Neural progenitor cell (in vitro differentiated cells): ENCODE data around the gene KIF22. TPM values are rescaled to one million over a fixed set of nuclear protein-coding genes. Genes with fewer than 3 reads are reported as not detected.
A peak's percentile ranks its signal among the peaks of the same experiment; 100 is the strongest.

Experiments
- DNase-seq: peaks from one replicate; pipeline ENCODE4 v3.0.0-alpha.2; 2016; ENCODE audit warnings: low spot score
- H2AFZ ChIP-seq: fragments of 200-600 bp; sonication (generic); replicated peaks from 2 replicates; pipeline ENCODE4 v1.6.1; 2016; ENCODE audit warnings: antibody characterized with exemption
- H3F3A ChIP-seq: fragments of 200-600 bp; sonication (generic); 2 replicates; pipeline ENCODE4 v1.6.1; 2016; ENCODE audit warnings: antibody characterized with exemption, low read depth
- H3K27ac ChIP-seq: fragments of 200-600 bp; sonication (generic); 2 replicates; pipeline ENCODE4 v1.5.1; 2016; ENCODE audit warnings: mild to moderate bottlenecking
- H3K27me3 ChIP-seq: fragments of 200-600 bp; sonication (generic); 2 replicates; pipeline ENCODE4 v1.6.1; 2016; ENCODE audit warnings: mild to moderate bottlenecking, moderate library complexity
- H3K36me3 ChIP-seq: fragments of 200-600 bp; sonication (generic); 2 replicates; pipeline ENCODE4 v1.5.1; 2016
- H3K4me1 ChIP-seq: fragments of 200-600 bp; sonication (generic); 2 replicates; pipeline ENCODE4 v1.6.1; 2016; ENCODE audit warnings: mixed run types
- H3K4me2 ChIP-seq: fragments of 200-600 bp; sonication (generic); 2 replicates; pipeline ENCODE4 v1.6.1; 2016
- H3K4me3 ChIP-seq: fragments of 200-600 bp; sonication (generic); 2 replicates; pipeline ENCODE4 v1.5.1; 2016
- H3K79me2 ChIP-seq: fragments of 200-600 bp; sonication (generic); 2 replicates; pipeline ENCODE4 v1.6.1; 2016; ENCODE audit warnings: low read depth
- H3K9ac ChIP-seq: fragments of 200-600 bp; sonication (generic); 2 replicates; pipeline ENCODE4 v1.6.1; 2016
- H3K9me3 ChIP-seq: fragments of 200-600 bp; sonication (generic); 2 replicates; pipeline ENCODE4 v1.5.1; 2016; ENCODE audit warnings: low read depth
- H4K20me1 ChIP-seq: fragments of 200-600 bp; sonication (generic); 2 replicates; pipeline ENCODE4 v1.6.1; 2016; ENCODE audit warnings: low read depth
- H3K27ac Mint-ChIP-seq: 3 replicates; pipeline ENCODE4 v1.8.0; 2021; ENCODE audit warnings: mixed read lengths
- H3K27me3 Mint-ChIP-seq: 2 replicates; pipeline ENCODE4 v1.8.0; 2022; ENCODE audit warnings: low read depth, mild to moderate bottlenecking, inconsistent platforms, moderate library complexity, mixed read lengths; ENCODE audit not compliant: insufficient read depth
- H3K36me3 Mint-ChIP-seq: 3 replicates; pipeline ENCODE4 v1.8.0; 2021; ENCODE audit warnings: mixed read lengths
- H3K4me1 Mint-ChIP-seq: 3 replicates; pipeline ENCODE4 v1.8.0; 2021; ENCODE audit warnings: mixed read lengths
- H3K4me3 Mint-ChIP-seq: 3 replicates; pipeline ENCODE4 v1.8.0; 2021; ENCODE audit warnings: mild to moderate bottlenecking, moderate library complexity, mixed read lengths
- H3K9me3 Mint-ChIP-seq: 3 replicates; pipeline ENCODE4 v1.8.0; 2020; ENCODE audit warnings: mixed read lengths
- EZH2 ChIP-seq: fragments of 200-600 bp; sonication (generic); IDR thresholded peaks from 2 replicates; pipeline ENCODE4 v1.6.1; 2017; ENCODE audit warnings: antibody characterized with exemption, mild to moderate bottlenecking, moderate library complexity
- EZH2phosphoT487 ChIP-seq: fragments of 200-600 bp; sonication (generic); IDR thresholded peaks from 2 replicates; pipeline ENCODE4 v1.6.1; 2017; ENCODE audit warnings: antibody characterized with exemption
- total RNA-seq: library from RNA; depleted of rRNA; stranded (reverse); fragments of >200 nt; gene quantifications from 2 replicates; pipeline ENCODE4 v1.2.3, GENCODE V29; 2015; ENCODE audit warnings: low replicate concordance
- TF ChIP-seq, protein P1 (sequence below): fragments of 200-600 bp; sonication (generic); IDR thresholded peaks from 2 replicates; pipeline ENCODE4 v1.5.1; 2017; ENCODE audit warnings: antibody characterized with exemption, mild to moderate bottlenecking

Gene KIF22
- total RNA-seq, 1 donor from 2014 or later, result 173 TPM

DNA sequence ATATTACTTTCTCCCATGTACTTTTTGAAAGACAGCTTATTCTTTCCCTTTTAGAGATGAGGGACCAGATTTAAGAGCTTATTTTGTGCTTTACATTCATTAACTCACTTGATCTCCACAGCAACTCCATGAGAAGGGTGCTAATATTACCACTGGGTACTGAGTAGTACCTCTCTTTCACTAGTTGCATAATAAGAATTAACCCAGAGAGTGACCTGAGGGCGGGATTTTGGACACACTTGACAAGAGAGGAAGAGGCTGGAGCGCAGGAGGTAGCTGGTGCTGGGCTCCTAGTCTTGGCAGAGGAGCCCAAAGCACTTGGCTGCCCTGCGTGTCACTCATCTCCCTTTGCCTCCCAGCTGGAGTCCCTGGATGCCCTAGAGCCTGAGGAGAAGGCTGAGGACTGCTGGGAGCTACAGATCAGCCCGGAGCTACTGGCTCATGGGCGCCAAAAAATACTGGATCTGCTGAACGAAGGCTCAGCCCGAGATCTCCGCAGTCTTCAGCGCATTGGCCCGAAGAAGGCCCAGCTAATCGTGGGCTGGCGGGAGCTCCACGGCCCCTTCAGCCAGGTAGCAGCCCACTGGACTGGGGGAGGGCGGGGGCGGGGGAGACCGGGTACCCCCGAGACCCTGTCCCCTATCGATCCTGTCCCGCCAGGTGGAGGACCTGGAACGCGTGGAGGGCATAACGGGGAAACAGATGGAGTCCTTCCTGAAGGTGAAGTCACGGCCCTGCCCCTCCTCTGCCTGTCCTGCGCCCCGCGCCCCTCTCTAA is 14.1 kb downstream of the KIF22 start:
- DNase-seq, result peak; percentile 43
- H3K9me3 ChIP-seq, result no peaks in the 10 kb centered on the region
- Mint-ChIP-seq H3K9me3 (no peaks in the 10 kb centered on the region), H3K4me3 (peak overlapping the region; percentile 98), H3K27me3 (peaks cover 8% of the 10 kb centered on the region), H3K27ac (peak overlapping the region; percentile 98), H3K36me3 (peaks cover 21% of the 10 kb centered on the region), H3K4me1 (peaks cover 34% of the 10 kb centered on the region)
- peaks cover 31% of the 10 kb centered on the region for H3K79me2 ChIP-seq
- H3K9ac ChIP-seq, result peak overlapping the region; percentile 12
- H3K27me3 ChIP-seq, result no peaks in the 10 kb centered on the region
- H3K4me1 ChIP-seq, result peaks cover 25% of the 10 kb centered on the region
- H3F3A ChIP-seq, result peaks cover 61% of the 10 kb centered on the region
- no peaks in the 10 kb centered on the region for H3K36me3 ChIP-seq
- H4K20me1 ChIP-seq, result peaks cover 25% of the 10 kb centered on the region
- H3K4me2 ChIP-seq, result peak overlapping the region; percentile 86
- peak overlapping the region; percentile 50 for H3K4me3 ChIP-seq
- TF ChIP-seq EZH2phosphoT487 (no peak), EZH2 (no peak)
- TF ChIP-seq, protein P1, sequence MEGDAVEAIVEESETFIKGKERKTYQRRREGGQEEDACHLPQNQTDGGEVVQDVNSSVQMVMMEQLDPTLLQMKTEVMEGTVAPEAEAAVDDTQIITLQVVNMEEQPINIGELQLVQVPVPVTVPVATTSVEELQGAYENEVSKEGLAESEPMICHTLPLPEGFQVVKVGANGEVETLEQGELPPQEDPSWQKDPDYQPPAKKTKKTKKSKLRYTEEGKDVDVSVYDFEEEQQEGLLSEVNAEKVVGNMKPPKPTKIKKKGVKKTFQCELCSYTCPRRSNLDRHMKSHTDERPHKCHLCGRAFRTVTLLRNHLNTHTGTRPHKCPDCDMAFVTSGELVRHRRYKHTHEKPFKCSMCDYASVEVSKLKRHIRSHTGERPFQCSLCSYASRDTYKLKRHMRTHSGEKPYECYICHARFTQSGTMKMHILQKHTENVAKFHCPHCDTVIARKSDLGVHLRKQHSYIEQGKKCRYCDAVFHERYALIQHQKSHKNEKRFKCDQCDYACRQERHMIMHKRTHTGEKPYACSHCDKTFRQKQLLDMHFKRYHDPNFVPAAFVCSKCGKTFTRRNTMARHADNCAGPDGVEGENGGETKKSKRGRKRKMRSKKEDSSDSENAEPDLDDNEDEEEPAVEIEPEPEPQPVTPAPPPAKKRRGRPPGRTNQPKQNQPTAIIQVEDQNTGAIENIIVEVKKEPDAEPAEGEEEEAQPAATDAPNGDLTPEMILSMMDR, result no peak
- H2AFZ ChIP-seq, result no peak overlapping the region
- H3K27ac ChIP-seq, result peak overlapping the region; percentile 86

- peaks cover 23% of the 10 kb centered on the region for H3K36me3 Mint-ChIP-seq
- H3K79me2 ChIP-seq, result peaks cover 39% of the 10 kb centered on the region
- peaks cover 10% of the 10 kb centered on the region for H3K27me3 Mint-ChIP-seq
- peak overlapping the region; percentile 98 for H3K4me3 Mint-ChIP-seq
- peaks cover 42% of the 10 kb centered on the region for H3K4me1 Mint-ChIP-seq
- peak overlapping the region; percentile 86 for H3K4me2 ChIP-seq
- H3K4me3 ChIP-seq, result peak overlapping the region; percentile 50
- H3K9me3 Mint-ChIP-seq, result no peaks in the 10 kb centered on the region
- H3K9me3 ChIP-seq, result no peaks in the 10 kb centered on the region
- H3K4me1 ChIP-seq, result peaks cover 33% of the 10 kb centered on the region
- TF ChIP-seq EZH2 (no peak), EZH2phosphoT487 (no peak)
- TF ChIP-seq, protein P1, result peak; percentile 20
- peaks cover 69% of the 10 kb centered on the region for H3F3A ChIP-seq
- no peak overlapping the region for H2AFZ ChIP-seq
- no peaks in the 10 kb centered on the region for H3K27me3 ChIP-seq
- peaks cover 33% of the 10 kb centered on the region for H4K20me1 ChIP-seq
- peak; percentile 98 for DNase-seq
- no peaks in the 10 kb centered on the region for H3K36me3 ChIP-seq
- H3K27ac Mint-ChIP-seq, result peak overlapping the region; percentile 98
- H3K27ac ChIP-seq, result peak overlapping the region; percentile 86
- peak overlapping the region; percentile 12 for H3K9ac ChIP-seq
Observed at GRCh38 chr16:29805232-29806098, 14.9 kb downstream of the KIF22 start.

- Histone ChIP-seq H3K79me2 (peaks cover 42% of the 10 kb centered on the region), H3K9me3 (no peaks in the 10 kb centered on the region), H3K27me3 (no peaks in the 10 kb centered on the region), H3K4me3 (peak within 1 kb of the TSS; percentile 78), H3F3A (peaks cover 76% of the 10 kb centered on the region), H3K36me3 (no peaks in the 10 kb centered on the region), H4K20me1 (peaks cover 37% of the 10 kb centered on the region), H3K4me2 (peak within 1 kb of the TSS; percentile 88), H2AFZ (no peak within 1 kb of the TSS), H3K9ac (no peak within 1 kb of the TSS), H3K4me1 (peaks cover 38% of the 10 kb centered on the region), H3K27ac (peak within 1 kb of the TSS; percentile 86)
- DNase-seq, result no peak
- H3K9me3 Mint-ChIP-seq, result no peaks in the 10 kb centered on the region
- peak within 1 kb of the TSS; percentile 98 for H3K4me3 Mint-ChIP-seq
- H3K4me1 Mint-ChIP-seq, result peaks cover 49% of the 10 kb centered on the region
- H3K36me3 Mint-ChIP-seq, result peaks cover 18% of the 10 kb centered on the region
- TF ChIP-seq EZH2phosphoT487, result no peak
- TF ChIP-seq, protein P1, result no peak
- no peak for TF ChIP-seq EZH2
- H3K27me3 Mint-ChIP-seq, result peaks cover 10% of the 10 kb centered on the region
- no peak within 1 kb of the TSS for H3K27ac Mint-ChIP-seq
Observed at GRCh38 chr16:29806099-29806579, 15.6 kb downstream of the KIF22 start, which contains the start of gene MAZ. Gene MAZ, plus strand, starts transcription at chr16:29806529. Its CDS starts 173 bp downstream, at chr16:29806702.
